T-cell (primary cell): ENCODE results near the gene LOXL4. TPM values are rescaled to one million over a fixed set of nuclear protein-coding genes. Genes with fewer than 3 reads are reported as not detected.
"Not testable (repeated sequence)": the region's sequence is repeated elsewhere in the genome, so short reads cannot be mapped to it uniquely, and the experiment has no call there.

Source experiments
- ATAC-seq, 4 experiments: fragments of 200-7000 bp in 3 of 4; fragments of 150-1000 bp in 1 of 4; cut with Tn5 transposase; replicated peaks in 1 of 4; 1 replicate in 3 of 4; 2 replicates in 1 of 4; pipeline ENCODE4 v1.10.0; 2021; ENCODE audit warnings: moderate library complexity in 3 of 4, mild to moderate bottlenecking in 2 of 4, moderate number of reproducible peaks in 1 of 4
- CTCF ChIA-PET, 2 donors: fragments of 300-600 bp; sonication (Branson Sonifier 250); formaldehyde crosslinking; loops; one replicate each; lab custom pipeline; 2022; ENCODE audit warnings: antibody characterized with exemption in 2 of 2; lab: Charles Lee
- POLR2A ChIA-PET, 2 donors: fragments of 300-600 bp; sonication (Branson Sonifier 250); formaldehyde crosslinking; loops; one replicate each; lab custom pipeline; 2022; ENCODE audit warnings: antibody characterized with exemption in 2 of 2; lab: Charles Lee
- DNase-seq, 35 experiments: peaks; one replicate each; pipeline versions ENCODE4 v3.0.0 to v3.0.0-alpha.2; 2013 to 2023
- H3K27ac ChIP-seq: one replicate; pipeline ENCODE4 v1.5.1; 2013; ENCODE audit warnings: low read length
- H3K27me3 ChIP-seq, 2 experiments: replicated peaks in 1 of 2; 1 replicate in 1 of 2; 2 replicates in 1 of 2; pipeline versions ENCODE4 v1.6.1 to v1.7.0; 2013; ENCODE audit warnings: low read length in 1 of 2, mixed read lengths in 1 of 2; ENCODE audit not compliant: control insufficient read depth in 2 of 2, insufficient read depth in 2 of 2; ENCODE audit errors: extremely low read depth in 1 of 2
- H3K36me3 ChIP-seq, 2 donors: 1 replicate in 1 of 2; 2 replicates in 1 of 2; pipeline versions ENCODE4 v1.6.1 to v1.7.0; 2013; ENCODE audit warnings: low read length in 1 of 2; ENCODE audit not compliant: control insufficient read depth in 2 of 2, insufficient read depth in 1 of 2; ENCODE audit errors: extremely low read depth in 1 of 2
- H3K4me1 ChIP-seq, 2 experiments: 1 replicate in 1 of 2; 2 replicates in 1 of 2; pipeline versions ENCODE4 v1.6.1 to v1.7.0; 2013; ENCODE audit warnings: low read length in 2 of 2, mixed read lengths in 1 of 2; ENCODE audit not compliant: insufficient read depth in 2 of 2, control insufficient read depth in 1 of 2; ENCODE audit errors: extremely low read depth in 1 of 2
- H3K4me3 ChIP-seq, 2 donors: 1 replicate in 1 of 2; 2 replicates in 1 of 2; pipeline versions ENCODE4 v1.5.1 to v1.7.0; 2013; ENCODE audit warnings: mild to moderate bottlenecking in 2 of 2, low read length in 1 of 2, moderate library complexity in 1 of 2; ENCODE audit not compliant: control insufficient read depth in 1 of 2; ENCODE audit errors: extremely low read depth in 1 of 2
- H3K9me3 ChIP-seq: 2 replicates; pipeline ENCODE4 v1.7.0; 2013
- H3K27ac Mint-ChIP-seq, 2 donors: one replicate each; pipeline ENCODE4 v1.8.0; 2020 to 2021; ENCODE audit warnings: mild to moderate bottlenecking in 2 of 2, mixed read lengths in 2 of 2
- H3K27me3 Mint-ChIP-seq, 2 donors: one replicate each; pipeline ENCODE4 v1.8.0; 2021 to 2022; ENCODE audit warnings: mixed read lengths in 2 of 2
- H3K36me3 Mint-ChIP-seq: one replicate; pipeline ENCODE4 v1.8.0; 2021; ENCODE audit warnings: mixed read lengths
- H3K4me1 Mint-ChIP-seq, 3 donors: one replicate each; pipeline ENCODE4 v1.8.0; 2020 to 2022; ENCODE audit warnings: mixed read lengths in 3 of 3, mild to moderate bottlenecking in 1 of 3
- H3K4me3 Mint-ChIP-seq, 3 donors: one replicate each; pipeline ENCODE4 v1.8.0; 2020 to 2022; ENCODE audit warnings: mild to moderate bottlenecking in 3 of 3, mixed read lengths in 3 of 3, moderate library complexity in 3 of 3
- H3K9me3 Mint-ChIP-seq, 3 donors: one replicate each; pipeline ENCODE4 v1.8.0; 2020 to 2022; ENCODE audit warnings: mixed read lengths in 3 of 3
- WGBS: methylation state at CpG from one replicate; pipeline ENCODE4 v1.1.5; 2013; ENCODE audit warnings: missing lambda C conversion rate; ENCODE audit not compliant: insufficient coverage; 5-methylcytosine and 5-hydroxymethylcytosine counted together
- total RNA-seq, 35 experiments: library from RNA in 6 of 35; stranded (reverse) in 6 of 35; fragments of 120-200 nt in 1 of 35; gene quantifications; one replicate each; pipeline versions ENCODE4 v1.2.1 to v1.2.4 and lab custom pipeline; 2013 to 2026

LOXL4 gene
- total RNA-seq, 5 donors from 2014 or later (not counting 1 experiment from before 2014, with no cell fraction given) = 0.09 TPM; not detected in 4

DNA sequence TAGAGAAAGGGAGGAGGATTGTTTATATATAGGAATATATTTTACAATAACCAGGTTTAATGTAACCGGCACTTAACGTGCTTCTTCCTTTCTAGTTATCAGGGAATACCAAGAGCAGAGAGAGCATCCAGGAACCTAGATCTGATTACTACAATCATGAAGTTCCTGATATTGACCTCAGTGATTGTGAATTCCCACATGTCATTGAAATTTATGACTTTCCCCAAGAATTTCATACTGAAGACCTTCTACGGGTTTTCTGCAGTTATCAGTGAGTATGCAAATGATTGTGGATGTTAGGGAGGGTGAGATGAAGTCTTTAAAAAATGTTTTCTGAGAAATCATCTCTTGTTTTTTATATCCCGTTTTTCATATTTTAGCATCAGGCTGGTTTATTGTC lies 36.6 kb downstream of the LOXL4 start:
- 92% methylated on average over 2 of the region's 4 CpGs for WGBS
- CTCF ChIA-PET = no interaction called here

DNA sequence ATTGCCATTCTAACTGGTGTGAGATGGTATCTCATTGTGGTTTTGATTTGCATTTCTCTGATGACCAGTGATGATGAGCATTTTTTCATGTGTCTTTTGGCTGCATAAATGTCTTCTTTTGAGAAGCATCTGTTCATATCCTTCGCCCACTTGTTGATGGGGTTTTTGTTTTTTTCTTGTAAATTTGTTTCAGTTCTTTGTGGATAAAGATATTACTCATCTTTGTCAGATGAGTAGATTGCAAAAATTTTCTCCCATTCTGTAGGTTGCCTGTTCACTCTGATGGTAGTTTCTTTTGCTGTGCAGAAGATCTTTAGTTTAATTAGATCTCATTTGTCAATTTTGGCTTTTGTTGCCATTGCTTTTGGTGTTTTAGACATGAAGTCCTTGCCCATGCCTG lies 39.7 kb downstream of the LOXL4 start:
- DNase-seq, H3K4me3 ChIP-seq, H3K4me3 Mint-ChIP-seq, ATAC-seq, CTCF ChIA-PET, H3K9me3 ChIP-seq, POLR2A ChIA-PET, H3K9me3 Mint-ChIP-seq, H3K4me1 ChIP-seq, H3K27me3 ChIP-seq, H3K27ac Mint-ChIP-seq, H3K27ac ChIP-seq, H3K27me3 Mint-ChIP-seq: not testable (repeated sequence)
- no CpG with 5 or more reads among the region's 1 CpG for WGBS
- H3K36me3 ChIP-seq = peaks cover 0 to 12% of the 10 kb centered on the region in 2 donors
- H3K36me3 Mint-ChIP-seq = peaks cover 66% of the 10 kb centered on the region
- peaks cover 21 to 30% (median 23%) of the 10 kb centered on the region in 3 donors for H3K4me1 Mint-ChIP-seq

More for the DNA sequence above, 36.6 kb downstream of the LOXL4 start:
- Histone ChIP-seq H3K27me3 (no peaks in the 10 kb centered on the region), H3K4me3 (no peak overlapping the region), H3K27ac (no peak overlapping the region), H3K4me1 (no peaks in the 10 kb centered on the region), H3K36me3 (peaks cover 0 to 33% of the 10 kb centered on the region in 2 donors), H3K9me3 (no peaks in the 10 kb centered on the region)
- H3K27ac Mint-ChIP-seq = no peak overlapping the region
- H3K4me3 Mint-ChIP-seq = no peak overlapping the region
- DNase-seq = no peak
- no peaks in the 10 kb centered on the region for H3K9me3 Mint-ChIP-seq
- POLR2A ChIA-PET = no interaction called here
- H3K36me3 Mint-ChIP-seq = peaks cover 67% of the 10 kb centered on the region
- no peaks in the 10 kb centered on the region for H3K27me3 Mint-ChIP-seq
- no peak for ATAC-seq
- peaks cover 13 to 18% (median 13%) of the 10 kb centered on the region in 3 donors for H3K4me1 Mint-ChIP-seq

DNA sequence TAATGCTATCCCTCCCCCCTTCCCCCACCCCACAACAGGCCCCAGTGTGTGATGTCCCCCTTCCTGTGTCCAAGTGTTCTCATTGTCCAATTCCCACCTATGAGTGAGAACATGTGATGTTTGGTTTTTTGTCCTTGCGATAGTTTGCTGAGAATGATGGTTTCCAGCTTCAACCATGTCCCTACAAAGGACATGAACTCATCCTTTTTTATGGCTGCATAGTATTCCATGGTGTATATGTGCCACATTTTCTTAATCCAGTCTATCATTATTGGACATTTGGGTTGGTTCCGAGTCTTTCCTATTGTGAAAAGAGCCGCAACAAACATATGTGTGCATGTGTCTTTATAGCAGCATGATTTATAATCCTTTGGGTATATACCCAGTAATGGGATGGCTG lies 40.3 kb downstream of the LOXL4 start:
- Mint-ChIP-seq H3K4me1 (peaks cover 22 to 31% (median 23%) of the 10 kb centered on the region in 3 donors), H3K36me3 (peaks cover 62% of the 10 kb centered on the region)
- H3K27me3 ChIP-seq, H3K4me1 ChIP-seq, CTCF ChIA-PET, DNase-seq, ATAC-seq, H3K27ac Mint-ChIP-seq, POLR2A ChIA-PET, H3K9me3 Mint-ChIP-seq, H3K27ac ChIP-seq, H3K4me3 ChIP-seq, H3K9me3 ChIP-seq, H3K4me3 Mint-ChIP-seq, H3K27me3 Mint-ChIP-seq: not testable (repeated sequence)
- no CpG with 5 or more reads among the region's 3 CpGs for WGBS
- H3K36me3 ChIP-seq = peaks cover 0 to 12% of the 10 kb centered on the region in 2 donors

GRCh38 chr10:98226508-98227144 lies 41.4 kb downstream of the LOXL4 start:
- no peaks in the 10 kb centered on the region for H3K9me3 ChIP-seq
- Mint-ChIP-seq H3K36me3 (peaks cover 58% of the 10 kb centered on the region), H3K9me3 (peaks cover 0 to 4% (median 3%) of the 10 kb centered on the region in 3 donors), H3K27ac (no peak overlapping the region), H3K4me3 (no peak overlapping the region), H3K27me3 (no peaks in the 10 kb centered on the region), H3K4me1 (peaks cover 25 to 31% (median 26%) of the 10 kb centered on the region in 3 donors)
- ATAC-seq = no peak
- no peak overlapping the region for H3K27ac ChIP-seq
- H3K36me3 ChIP-seq = peaks cover 0 to 6% of the 10 kb centered on the region in 2 donors
- ChIA-PET CTCF (no interaction called here), POLR2A (no interaction called here)
- no peak for DNase-seq
- no peak overlapping the region for H3K4me3 ChIP-seq
- no peaks in the 10 kb centered on the region for H3K4me1 ChIP-seq
- H3K27me3 ChIP-seq = no peaks in the 10 kb centered on the region
- no CpG with 5 or more reads among the region's 1 CpG for WGBS

GRCh38 chr10:98224996-98225395 lies 43.0 kb downstream of the LOXL4 start:
- Mint-ChIP-seq H3K36me3 (peaks cover 49% of the 10 kb centered on the region), H3K4me1 (peaks cover 19 to 22% (median 21%) of the 10 kb centered on the region in 3 donors), H3K4me3 (no peak overlapping the region), H3K27ac (no peak overlapping the region), H3K27me3 (no peaks in the 10 kb centered on the region), H3K9me3 (peaks cover 0 to 7% (median 3%) of the 10 kb centered on the region in 3 donors)
- WGBS = no CpG with 5 or more reads among the region's 1 CpG
- H3K4me3 ChIP-seq = no peak overlapping the region
- H3K27me3 ChIP-seq = no peaks in the 10 kb centered on the region
- no peak for DNase-seq
- no peaks in the 10 kb centered on the region for H3K4me1 ChIP-seq
- ChIA-PET POLR2A (no interaction called here), CTCF (no interaction called here)
- H3K9me3 ChIP-seq = no peaks in the 10 kb centered on the region
- no peak for ATAC-seq
- no peak overlapping the region for H3K27ac ChIP-seq
- no peaks in the 10 kb centered on the region for H3K36me3 ChIP-seq

GRCh38 chr10:98224509-98224908 lies 43.5 kb downstream of the LOXL4 start:
- H3K9me3 Mint-ChIP-seq = peaks cover 4 to 12% (median 7%) of the 10 kb centered on the region in 3 donors

More at GRCh38 chr10:98224509-98224908, 43.5 kb downstream of the LOXL4 start:
- Mint-ChIP-seq H3K4me3 (no peak overlapping the region), H3K36me3 (peaks cover 53% of the 10 kb centered on the region), H3K27ac (no peak overlapping the region), H3K27me3 (no peaks in the 10 kb centered on the region), H3K4me1 (peaks cover 19 to 21% (median 20%) of the 10 kb centered on the region in 3 donors)
- Histone ChIP-seq H3K27ac (no peak overlapping the region), H3K9me3 (no peaks in the 10 kb centered on the region), H3K4me3 (no peak overlapping the region), H3K36me3 (no peaks in the 10 kb centered on the region), H3K27me3 (no peaks in the 10 kb centered on the region), H3K4me1 (no peaks in the 10 kb centered on the region)
- ChIA-PET CTCF (no interaction called here), POLR2A (no interaction called here)
- no CpG with 5 or more reads among the region's 2 CpGs for WGBS
- ATAC-seq (no peak), DNase-seq (no peak)
